ENCODE results near the gene AFMID.
"Not testable (repeated sequence)": the region's sequence is repeated elsewhere in the genome, so short reads cannot be mapped to it uniquely, and the experiment has no call there.

AFMID gene

DNA sequence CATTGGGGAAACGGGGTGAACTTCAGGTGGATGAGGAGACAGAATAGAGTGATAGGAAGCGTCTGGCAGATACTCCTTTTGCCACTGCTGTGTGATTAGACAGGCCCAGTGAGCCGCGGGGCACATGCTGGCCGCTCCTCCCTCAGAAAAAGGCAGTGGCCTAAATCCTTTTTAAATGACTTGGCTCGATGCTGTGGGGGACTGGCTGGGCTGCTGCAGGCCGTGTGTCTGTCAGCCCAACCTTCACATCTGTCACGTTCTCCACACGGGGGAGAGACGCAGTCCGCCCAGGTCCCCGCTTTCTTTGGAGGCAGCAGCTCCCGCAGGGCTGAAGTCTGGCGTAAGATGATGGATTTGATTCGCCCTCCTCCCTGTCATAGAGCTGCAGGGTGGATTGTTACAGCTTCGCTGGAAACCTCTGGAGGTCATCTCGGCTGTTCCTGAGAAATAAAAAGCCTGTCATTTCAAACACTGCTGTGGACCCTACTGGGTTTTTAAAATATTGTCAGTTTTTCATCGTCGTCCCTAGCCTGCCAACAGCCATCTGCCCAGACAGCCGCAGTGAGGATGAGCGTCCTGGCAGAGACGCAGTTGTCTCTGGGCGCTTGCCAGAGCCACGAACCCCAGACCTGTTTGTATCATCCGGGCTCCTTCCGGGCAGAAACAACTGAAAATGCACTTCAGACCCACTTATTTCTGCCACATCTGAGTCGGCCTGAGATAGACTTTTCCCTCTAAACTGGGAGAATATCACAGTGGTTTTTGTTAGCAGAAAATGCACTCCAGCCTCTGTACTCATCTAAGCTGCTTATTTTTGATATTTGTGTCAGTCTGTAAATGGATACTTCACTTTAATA lies 37.3 kb downstream of the AFMID start:
- DNase-seq: peak; percentile 88 to 98

DNA sequence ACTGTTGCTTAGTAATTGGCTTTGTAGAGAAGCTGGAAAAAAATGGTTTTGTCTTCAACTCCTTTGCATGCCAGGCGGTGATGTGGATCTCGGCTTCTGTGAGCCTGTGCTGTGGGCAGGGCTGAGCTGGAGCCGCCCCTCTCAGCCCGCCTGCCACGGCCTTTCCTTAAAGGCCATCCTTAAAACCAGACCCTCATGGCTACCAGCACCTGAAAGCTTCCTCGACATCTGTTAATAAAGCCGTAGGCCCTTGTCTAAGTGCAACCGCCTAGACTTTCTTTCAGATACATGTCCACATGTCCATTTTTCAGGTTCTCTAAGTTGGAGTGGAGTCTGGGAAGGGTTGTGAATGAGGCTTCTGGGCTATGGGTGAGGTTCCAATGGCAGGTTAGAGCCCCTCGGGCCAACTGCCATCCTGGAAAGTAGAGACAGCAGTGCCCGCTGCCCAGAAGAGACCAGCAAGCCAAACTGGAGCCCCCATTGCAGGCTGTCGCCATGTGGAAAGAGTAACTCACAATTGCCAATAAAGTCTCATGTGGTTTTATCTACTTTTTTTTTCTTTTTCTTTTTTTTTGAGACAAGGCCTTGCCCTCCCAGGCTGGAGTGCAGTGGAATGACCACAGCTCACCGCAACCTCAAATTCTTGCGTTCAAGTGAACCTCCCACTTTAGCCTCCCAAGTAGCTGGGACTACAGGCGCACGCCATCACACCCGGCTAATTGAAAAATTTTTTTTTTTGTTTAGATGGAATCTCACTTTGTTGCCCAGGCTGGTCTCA lies 38.1 kb downstream of the AFMID start:
- peak in 1 of 2 experiments; percentile 54 for DNase-seq

- DNase-seq: no peak
These were observed 39.0 kb downstream of the AFMID start for GRCh38 chr17:78226055-78226758.

- DNase-seq: peak; percentile 53 to 94
These were observed 39.7 kb downstream of the AFMID start for GRCh38 chr17:78226759-78227454.

GRCh38 chr17:78227455-78227916 lies 40.3 kb downstream of the AFMID start:
- DNase-seq: peak; percentile 100

DNA sequence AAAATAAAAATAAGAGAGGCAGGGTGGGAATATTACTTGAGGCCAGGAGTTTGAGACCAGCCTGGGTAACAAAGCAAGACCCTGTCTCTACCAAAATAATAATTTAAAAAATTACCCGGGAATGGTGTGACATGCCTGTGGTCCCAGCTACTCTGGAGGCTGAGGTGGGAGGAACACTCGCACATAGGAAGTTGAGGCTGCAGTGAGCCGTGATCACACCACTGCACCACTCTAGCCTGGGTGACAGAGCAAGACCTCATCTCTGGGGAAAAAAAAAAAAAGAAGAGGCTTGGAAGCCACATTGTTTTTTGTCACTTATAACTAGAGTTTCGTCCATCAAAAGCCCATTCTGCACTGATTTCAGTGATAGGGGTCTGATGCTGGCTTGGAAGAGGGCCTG lies 41.0 kb downstream of the AFMID start:
- DNase-seq: no peak

DNA sequence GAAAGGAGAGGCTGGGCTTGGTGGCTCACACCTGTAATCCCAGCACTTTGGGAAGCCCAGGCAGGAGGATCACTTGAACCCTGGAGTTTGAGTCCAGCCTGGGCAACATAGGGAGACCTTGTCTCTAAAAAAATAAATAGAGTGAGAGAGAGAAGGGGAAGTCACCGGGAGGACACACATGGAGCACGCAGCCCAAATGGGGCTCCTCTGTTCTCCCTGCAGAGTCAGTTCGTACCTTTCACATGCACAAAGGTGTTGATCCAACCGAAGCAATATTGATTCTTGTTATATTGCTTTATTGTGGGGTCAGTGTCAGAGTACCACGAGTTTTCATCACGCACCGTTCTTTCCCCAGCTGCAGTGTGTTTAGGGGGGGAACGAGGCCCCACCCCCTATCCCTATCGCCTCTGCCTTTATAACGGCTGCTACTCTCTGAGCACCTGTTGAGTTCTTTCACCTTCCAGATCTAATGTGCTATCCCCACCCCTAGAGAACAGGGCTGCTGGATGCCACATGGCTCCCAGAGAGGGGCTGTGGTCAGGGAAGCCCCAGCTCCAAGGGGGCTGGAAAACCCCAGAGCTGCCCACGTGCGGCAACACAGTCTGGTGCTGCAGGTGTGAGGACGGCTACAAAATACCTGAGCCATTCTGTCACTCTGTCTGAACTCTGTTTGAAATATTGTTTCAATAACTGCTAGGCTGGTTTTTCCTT lies 43.2 kb downstream of the AFMID start:
- DNase-seq: no peak

- no peak for DNase-seq
These were observed 44.1 kb downstream of the AFMID start, which contains the start of gene TMEM235 for GRCh38 chr17:78230996-78231935. Gene TMEM235, plus strand, starts transcription at chr17:78231631. Its CDS starts 393 bp downstream, at chr17:78232024.

GRCh38 chr17:78231991-78232858 lies 45.1 kb downstream of the AFMID start:
- no peak for DNase-seq

- no peak for DNase-seq
These were observed 45.7 kb downstream of the AFMID start for GRCh38 chr17:78232859-78233173.

GRCh38 chr17:78233678-78234077 lies 46.5 kb downstream of the AFMID start:
- no peak for DNase-seq

GRCh38 chr17:78234261-78234865 lies 47.2 kb downstream of the AFMID start:
- no peak for DNase-seq

DNA sequence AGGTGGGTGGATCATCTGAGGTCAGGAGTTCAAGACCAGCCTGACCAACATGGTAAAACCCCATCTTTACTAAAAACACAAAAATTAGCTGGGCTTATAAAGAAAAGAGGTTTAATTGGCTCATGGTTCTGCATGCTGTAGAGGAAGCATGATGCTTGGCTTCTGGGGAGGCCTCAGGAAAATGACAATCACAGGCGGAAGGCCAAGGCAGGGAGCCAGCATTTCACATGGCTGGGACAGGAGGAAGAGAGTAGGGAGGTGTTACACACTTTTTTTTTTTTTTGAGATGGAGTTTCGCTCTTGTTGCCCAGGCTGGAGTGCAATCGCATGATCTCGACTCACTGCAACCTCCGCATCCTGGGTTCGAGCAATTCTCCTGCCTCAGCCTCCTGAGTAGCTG lies 47.9 kb downstream of the AFMID start:
- DNase-seq: not testable (repeated sequence)

DNA sequence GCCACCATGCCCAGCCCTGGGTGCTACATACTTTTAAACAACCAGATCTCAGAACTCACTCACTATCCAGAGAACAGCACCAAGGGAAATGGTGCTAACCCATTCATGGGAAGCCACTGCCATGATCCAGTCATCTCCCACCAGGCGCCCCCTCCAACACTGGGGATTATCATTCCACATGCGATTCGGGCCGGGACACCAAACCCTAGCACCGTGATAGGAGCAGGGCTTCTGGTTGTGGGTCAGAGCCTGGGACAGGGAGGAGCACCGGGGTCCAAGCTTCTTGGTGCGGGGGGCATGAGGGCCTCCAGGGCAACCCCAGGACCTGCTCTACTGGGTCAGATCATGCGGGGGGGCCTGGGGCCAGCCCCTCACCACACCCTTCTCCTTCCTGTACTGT lies 48.7 kb downstream of the AFMID start:
- no peak for DNase-seq

GRCh38 chr17:78236362-78237127 lies 49.4 kb downstream of the AFMID start:
- DNase-seq: peak; percentile 41 to 47

GRCh38 chr17:78237401-78238012 lies 50.3 kb downstream of the AFMID start:
- DNase-seq: peak; percentile 66 to 84

DNA sequence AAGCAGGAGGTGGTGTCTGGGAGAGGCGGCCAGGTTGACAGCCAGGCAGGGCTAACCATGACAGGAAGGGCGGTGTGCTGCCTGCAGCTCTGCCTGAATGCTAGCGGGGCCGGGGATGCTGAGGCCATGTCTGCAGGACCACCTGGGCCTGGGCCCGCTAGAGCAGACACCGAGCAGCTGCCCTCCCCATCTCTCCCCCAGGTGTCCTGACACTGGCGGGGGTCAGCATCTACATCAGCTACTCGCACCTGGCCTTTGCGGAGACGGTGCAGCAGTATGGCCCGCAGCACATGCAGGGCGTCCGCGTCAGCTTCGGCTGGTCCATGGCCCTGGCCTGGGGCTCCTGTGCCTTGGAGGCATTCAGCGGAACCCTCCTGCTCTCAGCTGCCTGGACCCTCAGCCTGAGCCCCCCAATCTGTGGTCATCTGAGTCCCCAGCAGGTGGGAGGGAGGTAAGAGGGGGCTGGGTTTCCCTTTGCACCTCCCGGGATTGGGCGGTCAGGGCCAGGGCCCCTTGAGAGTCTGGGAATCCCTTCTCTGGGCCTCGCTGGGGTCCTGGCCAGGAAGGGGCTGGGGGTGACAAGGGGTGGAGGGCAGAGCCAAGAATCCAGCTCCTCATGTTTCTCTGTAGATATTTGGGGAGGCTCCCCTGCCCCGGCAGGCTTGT lies 51.8 kb downstream of the AFMID start:
- no peak for DNase-seq

Measured in NCI-H524 (cell line).